Measurements from ENCODE around the gene IL17RA.

GRCh38 chr22:17158176-17158567 lies 73.4 kb downstream of the IL17RA start:
- TF ChIP-seq CTCF (conservative IDR thresholded peaks at IDR 0.05; ENCODE audit: low read depth, low read length) (no peak), EZH2 (IDR thresholded peaks at IDR 0.05; ENCODE audit: borderline replicate concordance, low read depth, low read length, poor library complexity, severe bottlenecking) (no peak)
